GM10248 (cell line): Measurements from ENCODE around the gene ASPHD1.
"Not testable (repeated sequence)": the region's sequence is repeated elsewhere in the genome, so short reads cannot be mapped to it uniquely, and the experiment has no call there.

Source experiments
- CTCF ChIA-PET: fragments of 300-600 bp; sonication (Branson Sonifier 250); formaldehyde crosslinking; extraction: SDS; loops from one replicate; lab custom pipeline; 2021; ENCODE audit warnings: antibody characterized with exemption; lab: Yijun Ruan, JAX
- POLR2A ChIA-PET: fragments of 350-650 bp; sonication (Branson Sonifier 250); formaldehyde crosslinking; extraction: SDS; loops from one replicate; lab custom pipeline; 2020; ENCODE audit warnings: antibody characterized with exemption; lab: Yijun Ruan, JAX
- DNase-seq: peaks from one replicate; pipeline ENCODE4 v3.0.0; 2012; ENCODE audit errors: extremely low spot score
- CTCF ChIP-seq: IDR thresholded peaks from 2 replicates; pipeline ENCODE4 v1.5.1; 2012; ENCODE audit warnings: mild to moderate bottlenecking, low read depth; ENCODE audit errors: extremely low read depth, missing control alignments, control extremely low read depth

The ASPHD1 gene

GRCh38 chr16:29904947-29905346 lies 4.7 kb downstream of the ASPHD1 start:
- POLR2A ChIA-PET, result interaction anchor here (0.7 kb wide), 1 partner anchor 661 kb away, joined by 5 read pairs; no protein-coding TSS in a partner anchor
- TF ChIP-seq CTCF, result no peak
- DNase-seq, result no peak
- CTCF ChIA-PET, result no interaction called here

GRCh38 chr16:29905668-29906067 lies 5.4 kb downstream of the ASPHD1 start:
- no peak for TF ChIP-seq CTCF
- POLR2A ChIA-PET, result no interaction called here
- DNase-seq, result no peak
- CTCF ChIA-PET, result no interaction called here

- DNase-seq, result no peak
- POLR2A ChIA-PET, result no interaction called here
- no peak for TF ChIP-seq CTCF
- CTCF ChIA-PET, result no interaction called here
These were observed 6.4 kb downstream of the ASPHD1 start for GRCh38 chr16:29906520-29907244.

- TF ChIP-seq CTCF, result no peak
- ChIA-PET POLR2A (no interaction called here), CTCF (interaction anchor here (1.3 kb wide), 1 partner anchor 13 kb away, joined by 4 read pairs; no protein-coding TSS in a partner anchor)
- no peak for DNase-seq
These were observed 7.7 kb downstream of the ASPHD1 start for GRCh38 chr16:29907973-29908372.

GRCh38 chr16:29908719-29909220 lies 8.5 kb downstream of the ASPHD1 start:
- TF ChIP-seq CTCF, result no peak
- ChIA-PET CTCF (interaction anchor here (1.0 to 1.3 kb wide), 2 partner anchors 8 to 12 kb away, joined by 4 read pairs; partner anchors contain the start of gene ASPHD1), POLR2A (no interaction called here)
- no peak for DNase-seq

- no peak for TF ChIP-seq CTCF
- DNase-seq, result no peak
- POLR2A ChIA-PET, result no interaction called here
- CTCF ChIA-PET, result interaction anchor here (1.0 to 1.9 kb wide), 3 partner anchors 9 to 61 kb away, joined by 4 to 5 read pairs (median 4); partner anchors contain the start of gene ASPHD1
These were observed 9.1 kb downstream of the ASPHD1 start for GRCh38 chr16:29909391-29909790.

GRCh38 chr16:29909851-29910250 lies 9.6 kb downstream of the ASPHD1 start:
- DNase-seq, result not testable (repeated sequence)
- ChIA-PET CTCF (interaction anchor here (1.9 kb wide), 1 partner anchor 62 kb away, joined by 5 read pairs; no protein-coding TSS in a partner anchor), POLR2A (interaction anchor here (0.7 kb wide), 1 partner anchor 472 kb away, joined by 4 read pairs; the partner anchor contains the start of gene SEPTIN1)
